Small intestine (tissue), 7 donors: ENCODE measurements around the gene RNF149. TPM values are rescaled to one million over a fixed set of nuclear protein-coding genes. Genes with fewer than 3 reads are reported as not detected.

Experiments used
- DNase-seq, 2 donors: peaks; one replicate each; pipeline versions ENCODE4 v3.0.0 to v3.0.0-alpha.2; 2013
- FAIRE-seq: peaks from 2 replicates; lab custom pipeline; 2012; peaks lifted over from hg19 to GRCh38; lab: Jason Lieb, UNC
- H3K27ac ChIP-seq, 3 donors: one replicate each; pipeline ENCODE4 v1.5.1; 2013; ENCODE audit warnings: low read length in 2 of 3, mild to moderate bottlenecking in 2 of 3, control low read depth in 1 of 3, inconsistent platforms in 1 of 3, low read depth in 1 of 3, moderate library complexity in 1 of 3
- H3K27me3 ChIP-seq, 3 donors: one replicate each; pipeline ENCODE4 v1.6.1; 2013; ENCODE audit warnings: low read length in 3 of 3, inconsistent platforms in 1 of 3; ENCODE audit not compliant: control insufficient read depth in 3 of 3, insufficient read depth in 3 of 3
- H3K36me3 ChIP-seq, 3 donors: one replicate each; pipeline ENCODE4 v1.6.1; 2013; ENCODE audit warnings: low read length in 3 of 3, inconsistent platforms in 1 of 3, low read depth in 1 of 3, mild to moderate bottlenecking in 1 of 3, moderate library complexity in 1 of 3; ENCODE audit not compliant: control insufficient read depth in 3 of 3, insufficient read depth in 2 of 3
- H3K4me1 ChIP-seq, 3 donors: one replicate each; pipeline ENCODE4 v1.6.1; 2013; ENCODE audit warnings: low read length in 2 of 3, inconsistent platforms in 1 of 3, low read depth in 1 of 3, mild to moderate bottlenecking in 1 of 3, moderate library complexity in 1 of 3; ENCODE audit not compliant: control insufficient read depth in 3 of 3, insufficient read depth in 2 of 3
- H3K4me3 ChIP-seq, 3 donors: one replicate each; pipeline ENCODE4 v1.5.1; 2013; ENCODE audit warnings: low read length in 3 of 3, control low read depth in 1 of 3, inconsistent platforms in 1 of 3, low read depth in 1 of 3, mild to moderate bottlenecking in 1 of 3, moderate library complexity in 1 of 3
- H3K9me3 ChIP-seq, 2 donors: one replicate each; pipeline ENCODE4 v1.6.1; 2013; ENCODE audit warnings: low read depth in 1 of 2, low read length in 1 of 2; ENCODE audit not compliant: control insufficient read depth in 2 of 2, insufficient read depth in 1 of 2
- WGBS, 3 donors: extraction: QIAGEN DNeasy Blood & Tissue Kit; methylation state at CpG; one replicate each; pipeline ENCODE4 v1.1.7; 2013; 5-methylcytosine and 5-hydroxymethylcytosine counted together
- polyA plus RNA-seq, 4 donors: library from polyadenylated mRNA; stranded (reverse) in 3 of 4; unstranded in 1 of 4; fragments of 200-250 nt in 3 of 4; fragments of 120-200 nt in 1 of 4; gene quantifications; one replicate each; pipeline versions ENCODE4 v1.2.1 to v1.2.3, GENCODE V29; 2013
- donor health status: healthy with polysubstance abuse.
- donor health status: control.
- donor health status: control.
- donor health status: Bipolar disorder and iron deficiency.
- donor health status: healthy.

The RNF149 gene
- polyA plus RNA-seq, 4 donors: 23.0 to 68.0 (median 28.5) TPM

DNA sequence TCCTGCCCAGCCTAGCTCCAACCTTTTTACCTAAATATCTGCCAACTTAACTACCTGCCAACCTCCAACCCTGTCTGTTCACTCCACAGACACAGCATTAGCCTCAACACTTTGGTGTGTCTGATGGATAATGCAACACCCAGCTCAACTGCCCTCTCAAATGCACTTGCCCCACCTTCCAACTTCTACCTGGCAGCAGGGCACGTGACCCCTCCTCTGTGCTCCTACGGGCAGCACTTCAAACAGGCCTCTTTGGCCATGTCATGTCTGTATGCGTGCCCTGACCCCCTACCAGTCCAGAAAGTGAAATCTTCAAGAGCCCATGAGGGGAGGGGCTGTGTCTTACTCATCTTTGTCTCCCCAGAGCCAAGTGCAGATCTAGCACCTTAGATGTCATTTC, 25.5 kb downstream of the RNF149 start:
- peaks cover 14 to 41% (median 20%) of the 10 kb centered on the region in 3 donors for H3K36me3 ChIP-seq
- no peak overlapping the region for H3K27ac ChIP-seq

DNA sequence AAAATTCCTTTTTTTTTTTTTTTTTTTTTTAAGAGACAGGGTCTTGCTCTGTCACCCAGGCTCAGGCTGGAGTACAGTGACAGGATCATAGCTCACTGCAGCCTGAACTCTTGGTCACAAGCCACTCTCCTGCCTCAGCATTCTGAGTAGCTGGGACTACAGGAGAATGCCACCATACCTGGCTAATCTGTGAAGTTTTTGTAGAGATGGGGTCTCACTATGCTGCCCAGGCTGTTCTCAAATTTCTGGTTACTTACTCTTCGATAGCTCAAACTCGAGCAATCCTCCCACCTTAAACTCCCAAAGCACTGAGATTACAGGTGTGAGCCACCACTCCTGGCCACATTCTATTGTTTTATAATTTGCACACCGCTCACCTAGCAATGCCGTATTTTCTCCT, 27.0 kb downstream of the RNF149 start:
- no peak for FAIRE-seq
- Histone ChIP-seq H3K27me3 (no peaks in the 10 kb centered on the region), H3K9me3 (no peaks in the 10 kb centered on the region), H3K27ac (no peak overlapping the region), H3K36me3 (peaks cover 13 to 33% (median 21%) of the 10 kb centered on the region in 3 donors), H3K4me1 (no peaks in the 10 kb centered on the region), H3K4me3 (no peak overlapping the region)
- WGBS, 3 donors: 96 to 99% (median 98%) methylated on average over 4 of the region's 4 CpGs
- DNase-seq: no peak

More for the DNA sequence above, 25.5 kb downstream of the RNF149 start:
- H3K27me3 ChIP-seq: no peaks in the 10 kb centered on the region
- H3K9me3 ChIP-seq: no peaks in the 10 kb centered on the region
- no peak overlapping the region for H3K4me3 ChIP-seq
- 95 to 99% (median 98%) methylated on average over 3 of the region's 3 CpGs for WGBS, 3 donors
- H3K4me1 ChIP-seq: no peaks in the 10 kb centered on the region
- no peak for DNase-seq
- no peak for FAIRE-seq

DNA sequence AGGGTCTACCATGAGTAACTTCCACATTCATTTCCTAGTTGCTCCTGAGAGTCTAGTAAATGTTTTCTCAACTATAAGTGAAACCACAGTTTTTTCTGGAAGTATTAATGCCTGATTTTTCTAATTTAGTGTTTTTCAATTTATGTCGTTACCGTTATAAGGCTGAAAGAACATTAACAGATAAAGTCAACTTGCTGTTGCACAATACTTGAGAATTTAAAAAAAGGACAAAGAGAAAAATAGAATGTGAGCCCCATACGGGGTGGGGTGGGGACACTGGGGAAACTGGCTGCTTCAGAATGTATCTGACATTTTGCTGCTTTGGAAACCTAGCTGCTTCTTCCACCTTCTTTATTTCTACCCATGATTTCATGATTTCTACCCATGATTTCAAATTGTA, 29.6 kb downstream of the RNF149 start:
- peaks cover 16 to 34% (median 18%) of the 10 kb centered on the region in 3 donors for H3K36me3 ChIP-seq
- no peak overlapping the region for H3K27ac ChIP-seq
- no peaks in the 10 kb centered on the region for H3K27me3 ChIP-seq
- H3K9me3 ChIP-seq: no peaks in the 10 kb centered on the region
- no peak for DNase-seq
- WGBS, 3 donors: 80 to 90% (median 89%) methylated on average over 3 of the region's 3 CpGs
- no peaks in the 10 kb centered on the region for H3K4me1 ChIP-seq
- no peak overlapping the region for H3K4me3 ChIP-seq
- FAIRE-seq: no peak

DNA sequence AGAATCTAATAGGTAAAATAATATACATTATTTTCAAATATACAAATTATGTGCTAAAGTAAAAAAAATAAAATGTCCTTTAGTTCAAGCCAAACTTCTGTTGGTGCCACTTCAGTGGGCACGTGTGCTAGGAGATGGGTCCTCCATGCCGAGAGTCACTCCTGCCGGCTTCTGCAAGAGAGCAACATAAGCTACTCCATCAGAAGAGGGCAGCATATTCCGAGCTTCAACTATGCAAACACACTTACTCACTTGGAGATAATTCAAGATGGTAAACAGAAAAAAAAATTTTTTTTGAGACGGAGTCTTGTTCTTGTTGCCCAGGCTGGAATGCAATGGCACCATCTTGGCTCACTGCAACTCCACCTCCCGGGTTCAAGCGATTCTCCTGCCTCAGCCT, 31.4 kb downstream of the RNF149 start:
- FAIRE-seq (no peak), DNase-seq (peak in 1 of 2 donors; percentile 26)
- peaks cover 12 to 33% (median 13%) of the 10 kb centered on the region in 3 donors for H3K36me3 ChIP-seq
- H3K9me3 ChIP-seq: no peaks in the 10 kb centered on the region
- H3K27me3 ChIP-seq: no peaks in the 10 kb centered on the region
- H3K27ac ChIP-seq: no peak overlapping the region
- H3K4me1 ChIP-seq: no peaks in the 10 kb centered on the region
- H3K4me3 ChIP-seq: no peak overlapping the region
- WGBS, 3 donors: 72 to 77% (median 77%) methylated on average over 7 of the region's 7 CpGs

DNA sequence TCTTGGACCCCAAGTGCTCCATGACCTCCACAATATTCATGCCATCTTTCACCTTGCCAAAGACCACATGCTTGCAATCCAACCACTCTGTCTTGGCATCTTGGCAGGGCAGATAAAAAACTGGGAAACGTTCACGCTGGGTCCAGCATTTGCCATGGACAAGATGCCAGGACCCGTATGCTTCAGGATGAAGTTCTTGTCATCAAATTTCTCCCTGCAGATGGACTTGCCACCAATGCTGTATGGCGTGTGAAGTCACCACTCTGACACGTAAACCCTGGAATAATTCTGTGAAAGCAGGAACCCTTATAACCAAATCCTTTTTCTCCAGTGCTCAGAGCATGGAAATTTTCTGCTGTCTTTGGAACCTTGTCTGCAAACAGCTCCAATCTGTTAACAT, 34.4 kb downstream of the RNF149 start:
- FAIRE-seq (no peak), DNase-seq (no peak)
- H3K27me3 ChIP-seq: no peaks in the 10 kb centered on the region
- peaks cover 9 to 31% (median 10%) of the 10 kb centered on the region in 3 donors for H3K36me3 ChIP-seq
- no peak overlapping the region for H3K4me3 ChIP-seq
- no peaks in the 10 kb centered on the region for H3K9me3 ChIP-seq
- no peak overlapping the region for H3K27ac ChIP-seq
- WGBS, 3 donors: 91 to 95% (median 93%) methylated on average over 5 of the region's 5 CpGs
- H3K4me1 ChIP-seq: no peaks in the 10 kb centered on the region

DNA sequence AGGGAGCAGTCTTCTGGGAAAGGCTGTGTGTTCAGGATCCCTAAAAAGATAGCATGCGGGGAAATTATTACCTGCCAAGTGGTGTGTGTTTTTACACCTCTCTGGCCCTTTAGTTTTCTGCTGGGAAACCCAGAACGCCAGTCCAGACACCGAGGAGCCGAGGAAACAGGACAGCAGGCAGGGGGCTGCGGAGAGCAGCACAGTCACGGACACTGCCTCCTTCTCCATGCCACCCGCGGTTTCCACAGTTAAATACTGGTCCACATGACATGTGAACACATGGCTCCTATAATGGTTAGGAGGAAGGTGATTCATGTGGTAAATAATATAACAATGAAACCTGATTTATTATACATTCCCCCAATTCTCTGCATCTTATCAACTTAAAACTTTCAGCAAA, 35.4 kb downstream of the RNF149 start:
- no peak overlapping the region for H3K4me3 ChIP-seq
- no peaks in the 10 kb centered on the region for H3K27me3 ChIP-seq
- peaks cover 7 to 29% (median 10%) of the 10 kb centered on the region in 3 donors for H3K36me3 ChIP-seq
- H3K9me3 ChIP-seq: no peaks in the 10 kb centered on the region
- no peak for DNase-seq
- WGBS, 3 donors: 85 to 94% (median 87%) methylated on average over 8 of the region's 8 CpGs
- no peaks in the 10 kb centered on the region for H3K4me1 ChIP-seq
- no peak overlapping the region for H3K27ac ChIP-seq
- no peak for FAIRE-seq

DNA sequence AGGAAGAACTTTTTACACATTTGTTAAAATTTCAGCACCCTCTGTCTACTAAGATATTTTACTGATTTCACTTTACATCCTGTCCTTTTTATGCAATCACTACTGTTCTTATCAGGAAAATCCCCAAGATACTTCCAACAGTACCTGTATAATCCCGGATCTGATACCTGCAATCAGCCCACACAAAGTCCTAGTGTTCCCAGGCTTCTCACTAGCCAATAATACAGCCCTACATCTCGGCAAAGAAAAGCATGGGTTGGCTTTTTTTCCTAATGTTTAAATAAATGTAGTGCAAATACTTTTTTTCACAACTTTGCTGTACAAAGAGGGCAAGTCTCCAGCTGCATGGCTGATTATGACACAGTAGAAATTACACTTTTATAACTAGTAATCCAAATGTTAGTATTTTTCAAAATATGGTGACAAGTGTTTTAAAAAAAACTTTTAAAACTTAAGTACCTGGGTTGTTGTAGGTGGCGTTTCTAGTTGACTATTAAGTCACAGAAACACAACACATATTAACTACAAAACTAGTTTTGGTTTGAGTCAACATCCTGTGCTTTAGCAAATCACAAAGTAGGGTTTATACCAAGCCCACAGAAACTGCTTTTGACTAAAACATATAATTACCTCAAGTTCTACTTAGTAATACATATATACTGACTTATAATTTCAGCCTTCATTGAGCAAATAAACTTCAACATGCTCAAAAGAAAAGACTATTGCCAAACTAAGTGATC, 36.3 kb downstream of the RNF149 start:
- peaks cover 0 to 6% (median 0%) of the 10 kb centered on the region in 3 donors for H3K4me1 ChIP-seq
- H3K4me3 ChIP-seq: no peak overlapping the region
- peaks cover 5 to 32% (median 8%) of the 10 kb centered on the region in 3 donors for H3K36me3 ChIP-seq
- no peaks in the 10 kb centered on the region for H3K9me3 ChIP-seq
- 39 to 61% (median 39%) methylated on average over 3 of the region's 3 CpGs for WGBS, 3 donors
- DNase-seq: no peak
- H3K27me3 ChIP-seq: no peaks in the 10 kb centered on the region
- no peak overlapping the region for H3K27ac ChIP-seq
- no peak for FAIRE-seq

DNA sequence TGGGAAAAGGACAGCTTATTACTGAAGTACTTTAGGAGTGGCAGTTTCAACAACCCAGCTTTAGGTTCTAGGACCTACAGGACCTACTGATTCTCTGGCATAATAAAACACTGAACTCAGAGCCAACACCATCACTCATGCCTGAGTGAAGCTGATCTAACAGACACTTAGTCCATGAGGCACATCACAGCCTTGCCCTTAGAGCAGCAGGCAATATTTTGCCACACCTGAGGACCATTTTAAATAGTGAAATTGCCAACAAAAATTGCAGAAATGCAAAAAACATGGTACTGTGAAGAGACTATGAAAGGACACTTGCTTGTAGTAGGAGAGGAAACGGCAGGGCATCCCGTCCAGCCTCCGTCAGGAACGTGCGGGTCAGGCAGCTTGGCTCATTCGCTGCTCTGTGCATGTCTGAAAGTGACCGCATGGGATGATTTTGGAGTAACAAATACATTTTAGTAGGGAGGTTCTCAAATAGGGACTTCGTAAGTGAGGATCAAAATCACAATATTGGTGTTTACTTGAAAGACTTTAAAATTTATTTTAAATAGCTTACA, 37.7 kb downstream of the RNF149 start:
- no peaks in the 10 kb centered on the region for H3K27me3 ChIP-seq
- FAIRE-seq: no peak
- peaks cover 0 to 11% (median 0%) of the 10 kb centered on the region in 3 donors for H3K4me1 ChIP-seq
- DNase-seq: no peak
- no peak overlapping the region for H3K27ac ChIP-seq
- no peak overlapping the region for H3K4me3 ChIP-seq
- no peaks in the 10 kb centered on the region for H3K9me3 ChIP-seq
- WGBS, 3 donors: 88 to 92% (median 90%) methylated on average over 8 of the region's 8 CpGs
- H3K36me3 ChIP-seq: peaks cover 8 to 38% (median 8%) of the 10 kb centered on the region in 3 donors
